Nucleus accumbens (tissue), 56 donors: ENCODE measurements around the gene ADSS1.

Source experiments
- DNase-seq, 56 donors: peaks; one replicate each; lab custom pipeline; 2025; lab: John Stamatoyannopoulos, UW

Gene ADSS1

GRCh38 chr14:104773505-104774452, 49.8 kb downstream of the ADSS1 start:
- no peak for DNase-seq

GRCh38 chr14:104774453-104775072, 50.5 kb downstream of the ADSS1 start:
- DNase-seq = no peak

GRCh38 chr14:104775073-104775489, 51.1 kb downstream of the ADSS1 start:
- no peak for DNase-seq

DNA sequence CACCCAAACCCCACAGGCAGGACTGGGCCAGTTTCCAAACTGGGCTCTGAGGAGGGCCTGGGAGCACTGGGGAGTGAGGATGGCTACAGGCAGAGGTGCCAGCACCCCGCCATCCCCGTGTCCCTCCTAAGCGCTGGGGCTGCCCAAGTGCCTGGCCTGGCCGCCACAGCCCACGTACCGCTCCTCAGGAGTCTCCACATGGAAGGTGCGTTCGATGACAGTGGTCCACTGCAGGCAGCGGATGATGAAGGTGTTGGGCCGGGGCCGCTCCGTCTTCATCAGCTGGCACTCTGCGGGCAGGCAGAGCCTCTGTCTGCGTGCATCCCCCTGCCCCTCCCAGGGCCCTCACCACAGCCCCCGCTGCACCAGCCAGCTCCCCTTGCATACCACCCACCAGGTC, 52.5 kb downstream of the ADSS1 start:
- DNase-seq = no peak

- no peak for DNase-seq
Measured at GRCh38 chr14:104776961-104777807, 53.2 kb downstream of the ADSS1 start.

- no peak for DNase-seq
Measured at GRCh38 chr14:104777808-104778249, 53.8 kb downstream of the ADSS1 start.

DNA sequence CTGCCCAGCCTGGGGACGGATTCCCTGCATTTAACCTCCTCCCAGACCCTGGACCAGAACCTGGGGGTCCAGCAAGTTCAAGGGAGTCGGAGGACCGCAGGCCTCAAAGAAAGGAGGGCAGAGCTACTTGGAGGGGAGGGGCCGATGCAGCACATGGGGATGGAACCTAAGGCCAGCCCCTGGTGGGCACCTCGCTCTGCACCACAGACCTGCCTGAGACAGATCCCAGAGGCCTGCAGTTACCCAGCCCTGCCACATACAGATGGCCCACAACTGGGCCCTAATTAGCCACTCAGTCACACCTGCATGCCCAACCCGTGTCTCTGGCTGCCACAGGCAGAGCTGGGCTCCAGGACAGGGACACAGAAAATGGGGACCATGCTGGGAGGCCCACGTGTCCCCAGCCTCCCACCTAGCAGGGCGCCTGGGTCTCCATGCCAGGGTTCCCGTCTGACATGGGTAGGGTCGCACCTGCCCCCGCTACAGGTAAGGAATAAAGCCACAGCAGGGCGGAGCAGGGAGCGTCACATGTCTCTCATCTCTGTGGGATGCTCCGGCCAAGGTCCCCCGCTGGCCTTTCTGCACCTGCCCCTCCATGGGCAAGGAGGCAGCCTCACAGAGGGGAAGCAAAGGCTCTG, 54.8 kb downstream of the ADSS1 start:
- DNase-seq = no peak

DNA sequence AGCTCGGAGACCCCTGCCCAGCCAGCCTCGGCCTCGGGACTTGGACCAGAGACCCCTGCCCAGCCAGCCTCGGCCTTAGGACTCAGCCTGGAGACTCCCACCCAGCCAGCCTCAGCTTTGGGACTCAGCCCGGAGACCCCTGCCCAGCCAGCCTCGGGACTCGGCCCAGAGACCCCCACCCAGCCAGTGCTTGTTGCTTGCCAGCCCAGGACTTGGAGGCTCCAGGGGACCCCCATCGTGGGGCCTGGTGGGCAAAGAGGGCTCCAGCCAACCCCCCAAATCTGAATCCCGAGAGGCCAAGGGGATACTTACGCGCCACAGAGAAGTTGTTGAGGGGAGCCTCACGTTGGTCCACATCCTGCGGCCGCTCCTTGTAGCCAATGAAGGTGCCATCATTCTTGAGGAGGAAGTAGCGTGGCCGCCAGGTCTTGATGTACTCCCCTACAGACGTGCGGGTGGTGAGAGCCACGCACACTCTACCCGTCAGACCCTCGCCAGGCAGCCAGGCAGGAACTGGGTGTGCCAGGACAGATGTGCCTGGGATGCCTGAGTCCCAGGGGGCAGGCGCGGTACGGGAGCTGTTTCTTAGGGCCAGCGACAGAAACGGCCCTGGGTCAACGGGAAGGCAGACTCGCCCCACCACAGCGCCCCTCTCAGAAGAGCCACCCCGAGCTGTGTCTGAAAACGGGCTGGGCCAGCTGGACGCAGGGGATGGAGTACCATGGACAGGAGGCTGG, 55.9 kb downstream of the ADSS1 start:
- no peak for DNase-seq

- no peak for DNase-seq
Measured at GRCh38 chr14:104780513-104781030, 56.5 kb downstream of the ADSS1 start.

GRCh38 chr14:104781271-104782077, 57.4 kb downstream of the ADSS1 start:
- no peak for DNase-seq

- no peak for DNase-seq
Measured at GRCh38 chr14:104782086-104782807, 58.2 kb downstream of the ADSS1 start.

DNA sequence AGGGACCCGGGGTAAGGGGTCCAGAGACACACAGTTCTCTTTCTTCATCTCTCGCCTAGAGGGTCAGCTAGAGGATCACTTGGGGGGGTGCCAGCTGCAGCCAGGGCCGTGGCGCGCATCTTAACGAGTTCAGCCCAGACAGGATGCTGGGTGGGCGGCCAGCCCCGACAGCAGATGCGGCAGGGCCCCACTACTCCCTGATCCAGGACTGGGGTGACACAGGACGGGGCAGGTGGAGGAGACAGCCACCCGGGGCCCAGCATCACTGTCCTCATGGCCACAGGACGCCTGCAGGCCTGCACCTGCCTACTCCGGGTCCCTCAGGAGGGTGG, 58.7 kb downstream of the ADSS1 start:
- DNase-seq = no peak

GRCh38 chr14:104783484-104784217, 59.6 kb downstream of the ADSS1 start:
- no peak for DNase-seq

- no peak for DNase-seq
Measured at GRCh38 chr14:104784218-104784568, 60.2 kb downstream of the ADSS1 start.

- DNase-seq = peak in 5 of 56 donors; percentile 10 to 39 (median 19)
Measured at GRCh38 chr14:104784846-104785707, 61.0 kb downstream of the ADSS1 start.

- no peak for DNase-seq
Measured at GRCh38 chr14:104785708-104786080, 61.7 kb downstream of the ADSS1 start.
